Measurements from ENCODE around the gene MAGI2. TPM values are rescaled to one million over a fixed set of nuclear protein-coding genes. Genes with fewer than 3 reads are reported as not detected.

MAGI2 gene
- total RNA-seq, 4 donors from 2014 or later, result 7.8 to 44.7 (median 21.1) TPM

DNA sequence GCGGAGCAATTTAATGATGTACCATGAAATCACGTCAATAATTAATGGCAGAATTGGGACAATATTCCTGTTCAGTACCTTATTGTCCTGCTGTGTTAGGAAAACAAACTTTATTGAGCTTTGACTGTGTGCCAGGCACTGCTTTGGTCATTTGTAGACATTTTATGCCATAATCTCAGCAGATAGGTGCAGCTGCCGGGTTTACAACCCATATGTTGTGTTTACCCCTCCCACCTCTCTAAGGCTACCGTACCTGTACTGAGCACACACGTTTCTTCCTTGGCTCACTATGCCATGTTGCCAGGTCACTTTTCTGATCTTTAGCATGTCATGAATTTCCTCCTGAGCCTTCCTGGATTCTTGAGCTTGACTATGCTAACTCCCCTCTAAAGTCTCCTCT is 1232.7 kb downstream of the MAGI2 start:
- H3K4me3 ChIP-seq, result no peak overlapping the region
- H3K4me1 ChIP-seq, result peaks cover 0 to 21% (median under 1%) of the 10 kb centered on the region in 3 donors
- H3K9me3 ChIP-seq, result no peaks in the 10 kb centered on the region
- no peaks in the 10 kb centered on the region for H3K27me3 ChIP-seq
- no peak for ATAC-seq
- TF ChIP-seq POLR2A (IDR thresholded peaks at IDR 0.05) (no peak), EP300 (IDR thresholded peaks at IDR 0.05) (no peak), POLR2AphosphoS5 (IDR thresholded peaks at IDR 0.05) (no peak)
- TF ChIP-seq, protein P1, sequence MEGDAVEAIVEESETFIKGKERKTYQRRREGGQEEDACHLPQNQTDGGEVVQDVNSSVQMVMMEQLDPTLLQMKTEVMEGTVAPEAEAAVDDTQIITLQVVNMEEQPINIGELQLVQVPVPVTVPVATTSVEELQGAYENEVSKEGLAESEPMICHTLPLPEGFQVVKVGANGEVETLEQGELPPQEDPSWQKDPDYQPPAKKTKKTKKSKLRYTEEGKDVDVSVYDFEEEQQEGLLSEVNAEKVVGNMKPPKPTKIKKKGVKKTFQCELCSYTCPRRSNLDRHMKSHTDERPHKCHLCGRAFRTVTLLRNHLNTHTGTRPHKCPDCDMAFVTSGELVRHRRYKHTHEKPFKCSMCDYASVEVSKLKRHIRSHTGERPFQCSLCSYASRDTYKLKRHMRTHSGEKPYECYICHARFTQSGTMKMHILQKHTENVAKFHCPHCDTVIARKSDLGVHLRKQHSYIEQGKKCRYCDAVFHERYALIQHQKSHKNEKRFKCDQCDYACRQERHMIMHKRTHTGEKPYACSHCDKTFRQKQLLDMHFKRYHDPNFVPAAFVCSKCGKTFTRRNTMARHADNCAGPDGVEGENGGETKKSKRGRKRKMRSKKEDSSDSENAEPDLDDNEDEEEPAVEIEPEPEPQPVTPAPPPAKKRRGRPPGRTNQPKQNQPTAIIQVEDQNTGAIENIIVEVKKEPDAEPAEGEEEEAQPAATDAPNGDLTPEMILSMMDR (IDR thresholded peaks at IDR 0.05), result no peak
- WGBS, 2 donors (ENCODE audit: low coverage in 1 of 2), result 94 to 98% methylated on average over 5 of the region's 5 CpGs
- no peaks in the 10 kb centered on the region for H3K36me3 ChIP-seq
- H3K27ac ChIP-seq, result no peak overlapping the region

DNA sequence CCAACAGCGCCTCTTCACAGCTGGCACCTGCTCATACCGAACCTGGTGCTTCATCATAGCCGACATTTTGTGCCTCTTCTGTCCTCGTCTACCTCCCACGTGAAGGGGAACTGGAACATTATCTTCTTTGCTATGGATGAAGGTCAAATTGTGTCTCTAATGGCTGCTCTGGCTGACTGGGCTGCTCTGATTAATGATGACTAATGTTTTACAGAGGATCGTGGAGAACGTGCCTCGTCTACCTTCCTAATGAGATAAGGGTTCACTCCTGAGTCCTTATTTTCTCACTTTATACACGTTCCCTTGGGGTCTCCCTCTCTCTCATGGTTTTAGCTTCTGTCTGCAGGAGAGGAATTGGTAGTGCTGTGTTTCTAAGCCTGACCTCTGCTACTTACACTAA is 1234.6 kb downstream of the MAGI2 start:
- Histone ChIP-seq H3K27ac (no peak overlapping the region), H3K9me3 (no peaks in the 10 kb centered on the region), H3K27me3 (no peaks in the 10 kb centered on the region), H3K36me3 (no peaks in the 10 kb centered on the region), H3K4me1 (peaks cover 0 to 10% (median 0%) of the 10 kb centered on the region in 3 donors), H3K4me3 (no peak overlapping the region)
- no peak for ATAC-seq
- TF ChIP-seq EP300 (IDR thresholded peaks at IDR 0.05) (no peak), POLR2A (IDR thresholded peaks at IDR 0.05) (no peak), POLR2AphosphoS5 (IDR thresholded peaks at IDR 0.05) (no peak)
- TF ChIP-seq, protein P1 (IDR thresholded peaks at IDR 0.05), result no peak
- 73 to 75% methylated on average over 5 to 8 of the region's 9 CpGs for WGBS, 2 donors (ENCODE audit: low coverage in 1 of 2)

DNA sequence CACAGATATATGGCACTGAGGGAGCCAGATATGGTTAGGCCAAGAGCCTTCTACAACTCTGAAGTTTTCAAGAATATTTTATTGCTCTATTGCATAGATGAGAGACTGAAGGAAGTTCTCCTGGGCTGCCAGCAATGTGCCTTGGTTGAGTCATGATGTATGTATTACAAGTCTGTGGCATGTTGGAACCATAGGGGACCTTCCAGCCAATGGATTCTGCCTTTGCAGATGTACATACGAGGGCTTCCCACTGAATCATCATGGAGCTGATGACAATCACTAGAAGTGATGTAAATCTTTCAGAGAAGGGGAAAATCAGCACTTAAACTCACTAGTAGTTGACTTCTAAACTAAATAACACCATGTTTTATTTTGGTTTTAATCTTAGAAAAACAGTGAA is 1235.4 kb downstream of the MAGI2 start:
- Histone ChIP-seq H3K27ac (no peak overlapping the region), H3K36me3 (no peaks in the 10 kb centered on the region), H3K4me3 (no peak overlapping the region), H3K9me3 (no peaks in the 10 kb centered on the region), H3K27me3 (no peaks in the 10 kb centered on the region), H3K4me1 (peaks cover 0 to 8% (median 0%) of the 10 kb centered on the region in 3 donors)
- ATAC-seq, result no peak
- TF ChIP-seq POLR2AphosphoS5 (IDR thresholded peaks at IDR 0.05), result no peak
- no peak for TF ChIP-seq POLR2A (IDR thresholded peaks at IDR 0.05)
- TF ChIP-seq, protein P1 (IDR thresholded peaks at IDR 0.05), result no peak
- no peak for TF ChIP-seq EP300 (IDR thresholded peaks at IDR 0.05)
- WGBS, 2 donors (ENCODE audit: low coverage in 1 of 2), result 100% methylated on average over 1 of the region's 1 CpG

DNA sequence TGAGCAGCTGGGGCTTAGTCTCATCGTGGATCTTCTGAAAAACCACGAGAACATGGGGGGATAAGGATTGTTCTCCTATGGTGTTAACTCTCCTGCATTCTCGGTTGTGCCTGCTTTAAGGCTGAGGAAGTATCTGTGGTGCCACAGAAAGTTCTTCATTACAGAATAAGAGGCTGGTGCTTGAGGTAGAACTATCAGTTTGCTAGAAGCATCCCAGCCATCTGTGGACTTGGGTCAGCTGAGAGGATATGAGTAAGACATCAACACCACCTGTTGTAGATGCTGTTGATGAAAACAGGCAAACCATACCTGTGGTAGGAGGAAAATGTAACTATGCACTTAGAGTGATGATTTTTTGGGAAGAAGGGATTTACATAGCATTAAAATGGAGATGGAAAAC is 1238.3 kb downstream of the MAGI2 start:
- WGBS, 2 donors (ENCODE audit: low coverage in 1 of 2), result 67 to 80% methylated on average over 1 to 3 of the region's 3 CpGs
- ATAC-seq, result no peak
- H3K36me3 ChIP-seq, result no peaks in the 10 kb centered on the region
- no peak overlapping the region for H3K27ac ChIP-seq
- TF ChIP-seq POLR2A (IDR thresholded peaks at IDR 0.05), result no peak
- no peak for TF ChIP-seq POLR2AphosphoS5 (IDR thresholded peaks at IDR 0.05)
- TF ChIP-seq, protein P1 (IDR thresholded peaks at IDR 0.05), result no peak
- no peak for TF ChIP-seq EP300 (IDR thresholded peaks at IDR 0.05)
- H3K27me3 ChIP-seq, result no peaks in the 10 kb centered on the region
- H3K4me1 ChIP-seq, result no peaks in the 10 kb centered on the region
- no peak overlapping the region for H3K4me3 ChIP-seq
- H3K9me3 ChIP-seq, result no peaks in the 10 kb centered on the region

DNA sequence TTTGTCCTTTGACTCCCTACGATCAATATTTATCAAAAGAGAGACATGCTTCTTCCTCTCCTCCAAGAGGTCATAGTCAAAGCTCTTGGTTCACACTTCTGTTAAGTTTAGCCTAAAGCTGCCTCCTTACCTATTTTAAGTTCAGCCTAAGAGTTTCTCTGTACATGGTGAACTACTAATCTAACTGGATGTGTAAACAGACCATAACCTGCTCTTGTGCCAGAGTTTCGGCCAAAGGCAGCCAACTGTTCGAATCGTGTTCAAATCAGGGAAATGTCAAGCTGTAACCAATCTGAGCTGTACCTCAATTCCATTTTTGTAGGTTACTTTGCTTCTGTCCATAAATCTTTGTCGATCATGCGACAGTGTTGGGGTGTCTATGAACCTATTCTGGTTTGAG is 1240.1 kb downstream of the MAGI2 start:
- no peak overlapping the region for H3K4me3 ChIP-seq
- H3K27ac ChIP-seq, result no peak overlapping the region
- H3K27me3 ChIP-seq, result no peaks in the 10 kb centered on the region
- no peak for TF ChIP-seq POLR2AphosphoS5 (IDR thresholded peaks at IDR 0.05)
- no peak for TF ChIP-seq EP300 (IDR thresholded peaks at IDR 0.05)
- TF ChIP-seq, protein P1 (IDR thresholded peaks at IDR 0.05), result no peak
- no peak for TF ChIP-seq POLR2A (IDR thresholded peaks at IDR 0.05)
- no peaks in the 10 kb centered on the region for H3K36me3 ChIP-seq
- WGBS, 2 donors (ENCODE audit: low coverage in 1 of 2), result 67% methylated on average over 1 to 6 of the region's 6 CpGs
- H3K9me3 ChIP-seq, result no peaks in the 10 kb centered on the region
- no peak for ATAC-seq
- no peaks in the 10 kb centered on the region for H3K4me1 ChIP-seq
